ENCODE data around the gene CALML6. TPM values are rescaled to one million over a fixed set of nuclear protein-coding genes. Genes with fewer than 3 reads are reported as not detected.

The CALML6 gene
- total and polyA plus RNA-seq, 2 of the 4 experiments (the other 2 are of a cell fraction): 0.91 TPM; not detected in 1

GRCh38 chr1:1948783-1949182 is 33.7 kb downstream of the CALML6 start:
- no peak overlapping the region for H3K4me3 ChIP-seq (ENCODE audit: insufficient read depth, low read depth, low read length)
- no peak overlapping the region for H4K91ac ChIP-seq (ENCODE audit: insufficient read depth, low read depth, low read length)
- dilution Hi-C loops (cut with HindIII; ENCODE audit: low sequenced_read_pairs, unreplicated experiment) (no loop called here), intact Hi-C loops (cut with micrococcal nuclease) (no loop called here), in situ Hi-C loops (cut with MboI; ENCODE audit: low sequenced_read_pairs) (no loop called here)
- H2BK5ac ChIP-seq (ENCODE audit: low read depth, low read length, poor library complexity, severe bottlenecking): no peak overlapping the region
- no peaks in the 10 kb centered on the region for H3K79me1 ChIP-seq (ENCODE audit: low read depth in 1 of 2, low read length in 2 of 2)
- H3K18ac ChIP-seq (ENCODE audit: low read depth, low read length): no peak overlapping the region
- BruUV-seq (replicated peaks): no TSS peak
- H2BK15ac ChIP-seq (ENCODE audit: low read depth, low read length): no peak overlapping the region
- H3K9me1 ChIP-seq (ENCODE audit: insufficient read depth, low read length): 0 out of 2 replicates have a peak, but pooled peaks cover 3% of the 10 kb centered on the region
- H3K27me3 ChIP-seq (ENCODE audit: control insufficient read depth, insufficient read depth, low read length): peaks cover 33% of the 10 kb centered on the region
- no peak overlapping the region for H3K14ac ChIP-seq (replicated peaks; ENCODE audit: low read depth, low read length)
- H2AK9ac ChIP-seq (replicated peaks; ENCODE audit: low read depth, low read length, poor library complexity): no peak overlapping the region
- ChIA-PET CTCF (no interaction called here), POLR2A (ENCODE audit: unreplicated experiment) (no interaction called here)
- H3K27ac ChIP-seq (ENCODE audit: insufficient read depth, low read length): no peak overlapping the region
- H3K36me3 ChIP-seq (ENCODE audit: control insufficient read depth, insufficient read depth, low read length): no peaks in the 10 kb centered on the region
- no peaks in the 10 kb centered on the region for H3K4me1 ChIP-seq (ENCODE audit: control insufficient read depth, insufficient read depth, low read length)
- TF ChIP-seq CHD1 (IDR thresholded peaks at IDR 0.05; ENCODE audit: low read depth, low read length) (no peak), RFX5 (IDR thresholded peaks at IDR 0.05; ENCODE audit: low read depth, low read length) (no peak), SMC3 (IDR thresholded peaks at IDR 0.05; ENCODE audit: low read depth, low read length) (no peak), MXI1 (IDR thresholded peaks at IDR 0.05; ENCODE audit: borderline replicate concordance, low read depth, low read length) (no peak), RAD21 (IDR thresholded peaks at IDR 0.05; ENCODE audit: low read length) (no peak), NFE2L2 (IDR thresholded peaks at IDR 0.05; ENCODE audit: low read depth, low read length) (no peak)
- TF ChIP-seq, protein P1, sequence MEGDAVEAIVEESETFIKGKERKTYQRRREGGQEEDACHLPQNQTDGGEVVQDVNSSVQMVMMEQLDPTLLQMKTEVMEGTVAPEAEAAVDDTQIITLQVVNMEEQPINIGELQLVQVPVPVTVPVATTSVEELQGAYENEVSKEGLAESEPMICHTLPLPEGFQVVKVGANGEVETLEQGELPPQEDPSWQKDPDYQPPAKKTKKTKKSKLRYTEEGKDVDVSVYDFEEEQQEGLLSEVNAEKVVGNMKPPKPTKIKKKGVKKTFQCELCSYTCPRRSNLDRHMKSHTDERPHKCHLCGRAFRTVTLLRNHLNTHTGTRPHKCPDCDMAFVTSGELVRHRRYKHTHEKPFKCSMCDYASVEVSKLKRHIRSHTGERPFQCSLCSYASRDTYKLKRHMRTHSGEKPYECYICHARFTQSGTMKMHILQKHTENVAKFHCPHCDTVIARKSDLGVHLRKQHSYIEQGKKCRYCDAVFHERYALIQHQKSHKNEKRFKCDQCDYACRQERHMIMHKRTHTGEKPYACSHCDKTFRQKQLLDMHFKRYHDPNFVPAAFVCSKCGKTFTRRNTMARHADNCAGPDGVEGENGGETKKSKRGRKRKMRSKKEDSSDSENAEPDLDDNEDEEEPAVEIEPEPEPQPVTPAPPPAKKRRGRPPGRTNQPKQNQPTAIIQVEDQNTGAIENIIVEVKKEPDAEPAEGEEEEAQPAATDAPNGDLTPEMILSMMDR (conservative IDR thresholded peaks at IDR 0.05; ENCODE audit: low read depth, low read length): no peak
- no peak overlapping the region for H4K8ac ChIP-seq (ENCODE audit: low read depth in 2 of 2, low read length in 2 of 2)
- ATAC-seq (ENCODE audit: low read depth) (no peak), DNase-seq (no peak)
- WGBS, 2 experiments (ENCODE audit: extremely low coverage in 2 of 2, insufficient read length in 1 of 2): no CpG with 5 or more reads among the region's 1 CpG
- H4K5ac ChIP-seq (ENCODE audit: low read depth, low read length): no peak overlapping the region
- H2BK120ac ChIP-seq (ENCODE audit: low read depth, low read length): no peak overlapping the region
- no peak overlapping the region for H3K4ac ChIP-seq (ENCODE audit: low read depth, low read length)
- no peak overlapping the region for H2AFZ ChIP-seq (replicated peaks; ENCODE audit: low read length, poor library complexity)
- H3K56ac ChIP-seq (ENCODE audit: extremely low read depth, insufficient read depth, low read length): no peak overlapping the region
- H3K9ac ChIP-seq (ENCODE audit: low read depth, low read length): no peak overlapping the region
- no peaks in the 10 kb centered on the region for H4K20me1 ChIP-seq (ENCODE audit: insufficient read depth, low read length)
- no peaks in the 10 kb centered on the region for H3K9me3 ChIP-seq (ENCODE audit: control insufficient read depth, insufficient read depth, low read length)
- no peak overlapping the region for H3K23ac ChIP-seq (ENCODE audit: low read depth, low read length)
- H2AK5ac ChIP-seq (ENCODE audit: low read depth, low read length): no peak overlapping the region
- no peak overlapping the region for H3K4me2 ChIP-seq (ENCODE audit: low read depth, low read length)
- H2BK20ac ChIP-seq (ENCODE audit: low read depth, low read length): no peak overlapping the region

All from IMR-90 (cell line).